IPS-18a (cell line): ENCODE data around the gene XYLB.
"Not testable (repeated sequence)": the region's sequence is repeated elsewhere in the genome, so short reads cannot be mapped to it uniquely, and the experiment has no call there.

Experiments
- H3K27ac ChIP-seq: one replicate; pipeline ENCODE4 v1.5.1; 2013; ENCODE audit warnings: low read length
- H3K27me3 ChIP-seq: one replicate; pipeline ENCODE4 v1.6.1; 2013; ENCODE audit warnings: mild to moderate bottlenecking, low read length; ENCODE audit not compliant: control insufficient read depth, insufficient read depth
- H3K36me3 ChIP-seq: one replicate; pipeline ENCODE4 v1.6.1; 2013; ENCODE audit warnings: low read depth, low read length; ENCODE audit not compliant: control insufficient read depth
- H3K4me1 ChIP-seq: one replicate; pipeline ENCODE4 v1.6.1; 2013; ENCODE audit warnings: low read depth, low read length; ENCODE audit not compliant: control insufficient read depth
- H3K4me3 ChIP-seq: one replicate; pipeline ENCODE4 v1.5.1; 2013; ENCODE audit warnings: low read length
- H3K9ac ChIP-seq: one replicate; pipeline ENCODE4 v1.6.1; 2013; ENCODE audit warnings: mild to moderate bottlenecking, low read length, moderate library complexity
- H3K9me3 ChIP-seq: one replicate; pipeline ENCODE4 v1.6.1; 2013; ENCODE audit warnings: low read depth, low read length; ENCODE audit not compliant: control insufficient read depth

XYLB gene

GRCh38 chr3:38314112-38314763, 32.3 kb upstream of the XYLB start:
- peaks cover 7% of the 10 kb centered on the region for H3K4me1 ChIP-seq
- H3K36me3 ChIP-seq = no peaks in the 10 kb centered on the region
- no peak overlapping the region for H3K9ac ChIP-seq
- no peaks in the 10 kb centered on the region for H3K27me3 ChIP-seq
- no peak overlapping the region for H3K27ac ChIP-seq
- no peak overlapping the region for H3K4me3 ChIP-seq
- no peaks in the 10 kb centered on the region for H3K9me3 ChIP-seq

GRCh38 chr3:38314764-38315487, 31.7 kb upstream of the XYLB start:
- Histone ChIP-seq H3K9ac (no peak overlapping the region), H3K9me3 (no peaks in the 10 kb centered on the region), H3K4me3 (no peak overlapping the region), H3K27ac (no peak overlapping the region), H3K27me3 (no peaks in the 10 kb centered on the region), H3K36me3 (no peaks in the 10 kb centered on the region), H3K4me1 (peaks cover 7% of the 10 kb centered on the region)

DNA sequence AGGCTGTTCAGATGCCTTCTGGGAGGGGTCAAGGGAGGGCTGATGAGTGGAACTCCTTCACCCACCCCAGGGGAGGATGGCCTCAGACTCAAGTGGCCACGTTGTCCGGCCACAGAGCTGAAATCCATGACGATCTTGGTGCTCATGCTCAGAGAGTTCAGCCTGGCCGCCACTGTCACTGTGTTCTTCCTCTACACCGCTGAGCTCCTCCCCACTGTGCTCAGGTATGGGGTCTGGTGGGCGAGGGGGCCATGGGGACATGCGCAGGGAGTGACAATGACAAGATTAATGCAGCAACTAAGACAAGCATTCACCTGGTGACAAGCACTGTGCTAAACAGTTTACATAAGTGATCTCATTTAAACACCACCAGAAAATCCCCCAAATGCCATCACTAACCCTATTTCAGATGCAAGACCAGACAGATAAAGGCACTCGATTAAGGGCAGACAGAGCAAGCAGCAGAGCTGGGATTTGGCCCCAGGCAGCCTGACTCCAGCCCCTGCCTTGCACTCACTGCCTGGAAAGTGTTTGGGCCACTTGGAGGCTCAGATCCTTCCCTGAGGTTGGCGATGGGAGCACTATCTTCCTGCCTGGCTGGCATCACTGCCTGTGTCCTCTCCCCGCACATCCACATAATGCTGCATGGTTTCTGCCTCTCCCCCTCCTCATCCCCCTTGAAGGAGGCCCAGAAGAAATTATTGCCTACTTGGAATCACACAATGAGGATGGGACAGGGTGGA, 30.9 kb upstream of the XYLB start:
- H3K4me3 ChIP-seq = no peak overlapping the region
- no peaks in the 10 kb centered on the region for H3K9me3 ChIP-seq
- no peaks in the 10 kb centered on the region for H3K27me3 ChIP-seq
- H3K27ac ChIP-seq = no peak overlapping the region
- H3K4me1 ChIP-seq = peaks cover 7% of the 10 kb centered on the region
- no peak overlapping the region for H3K9ac ChIP-seq
- H3K36me3 ChIP-seq = no peaks in the 10 kb centered on the region

DNA sequence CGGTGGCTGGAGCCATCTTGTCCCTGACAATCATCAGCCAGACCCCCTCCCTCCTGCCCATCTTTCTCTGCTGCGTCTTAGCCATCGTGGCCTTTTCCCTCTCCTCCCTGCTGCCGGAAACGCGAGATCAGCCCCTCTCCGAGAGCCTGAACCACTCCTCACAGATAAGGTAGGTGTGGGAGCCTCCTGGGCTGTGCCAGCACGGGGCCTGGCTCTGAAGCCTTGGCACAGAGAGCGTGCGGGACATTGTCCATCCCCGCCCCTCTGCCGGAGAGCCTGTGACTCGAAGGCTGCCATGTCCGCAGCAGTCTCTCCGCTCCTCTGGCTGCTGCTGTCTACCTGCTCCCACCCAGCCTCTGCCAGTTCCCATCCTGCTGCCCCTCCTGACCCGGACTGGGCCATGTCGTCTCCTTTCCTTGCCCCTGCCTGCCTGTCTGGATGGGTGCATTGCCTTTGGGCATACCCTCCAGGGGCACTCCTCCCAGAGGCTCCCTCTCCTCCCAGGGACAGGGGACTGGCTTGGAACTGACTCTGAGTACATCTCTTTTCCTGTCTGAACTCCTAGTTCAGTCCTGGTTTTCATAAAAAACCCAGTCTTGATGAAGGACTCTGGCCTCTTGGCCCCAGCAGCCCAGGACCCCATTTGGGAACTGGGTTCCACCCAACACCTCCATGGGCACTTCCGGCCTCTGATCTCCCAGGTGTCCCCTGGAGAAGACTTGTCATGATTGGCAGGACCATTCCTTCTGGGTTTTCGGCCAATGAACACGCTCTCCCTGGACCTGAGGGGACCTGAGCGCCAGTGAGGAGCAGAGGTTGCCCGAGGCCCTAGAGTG, 30.0 kb upstream of the XYLB start:
- Histone ChIP-seq H3K4me3 (no peak overlapping the region), H3K36me3 (no peaks in the 10 kb centered on the region), H3K4me1 (peaks cover 7% of the 10 kb centered on the region), H3K27me3 (no peaks in the 10 kb centered on the region), H3K9ac (no peak overlapping the region), H3K9me3 (no peaks in the 10 kb centered on the region), H3K27ac (no peak overlapping the region)

DNA sequence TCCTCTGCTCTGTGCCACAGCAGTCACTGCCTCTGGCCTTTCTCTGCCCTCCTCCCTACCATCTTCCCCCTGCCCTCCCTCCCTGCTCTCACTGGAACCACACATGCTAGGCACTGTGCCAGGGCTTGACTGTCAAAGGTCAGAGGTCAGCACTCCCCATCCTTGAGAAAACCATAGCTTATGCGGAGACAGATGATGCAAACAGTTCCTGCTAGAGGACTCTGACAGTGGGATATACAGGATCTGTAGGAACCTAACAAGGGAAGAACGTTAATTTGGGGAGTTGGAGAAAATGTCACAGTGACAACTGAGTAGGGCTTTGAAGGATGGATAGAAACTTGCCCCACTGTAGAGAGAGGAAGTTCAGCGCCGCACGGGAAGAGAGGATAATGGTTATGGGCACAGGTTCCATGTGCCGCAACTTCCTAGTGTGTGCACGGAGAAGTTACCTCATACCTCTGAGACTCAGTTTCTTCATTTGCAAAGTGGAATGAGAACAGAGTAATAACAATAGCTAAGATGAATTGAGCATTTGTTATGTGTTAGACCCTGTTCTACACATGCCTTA, 29.3 kb upstream of the XYLB start:
- Histone ChIP-seq H3K36me3 (no peaks in the 10 kb centered on the region), H3K9me3 (no peaks in the 10 kb centered on the region), H3K9ac (no peak overlapping the region), H3K4me1 (peaks cover 7% of the 10 kb centered on the region), H3K4me3 (no peak overlapping the region), H3K27me3 (no peaks in the 10 kb centered on the region), H3K27ac (no peak overlapping the region)

DNA sequence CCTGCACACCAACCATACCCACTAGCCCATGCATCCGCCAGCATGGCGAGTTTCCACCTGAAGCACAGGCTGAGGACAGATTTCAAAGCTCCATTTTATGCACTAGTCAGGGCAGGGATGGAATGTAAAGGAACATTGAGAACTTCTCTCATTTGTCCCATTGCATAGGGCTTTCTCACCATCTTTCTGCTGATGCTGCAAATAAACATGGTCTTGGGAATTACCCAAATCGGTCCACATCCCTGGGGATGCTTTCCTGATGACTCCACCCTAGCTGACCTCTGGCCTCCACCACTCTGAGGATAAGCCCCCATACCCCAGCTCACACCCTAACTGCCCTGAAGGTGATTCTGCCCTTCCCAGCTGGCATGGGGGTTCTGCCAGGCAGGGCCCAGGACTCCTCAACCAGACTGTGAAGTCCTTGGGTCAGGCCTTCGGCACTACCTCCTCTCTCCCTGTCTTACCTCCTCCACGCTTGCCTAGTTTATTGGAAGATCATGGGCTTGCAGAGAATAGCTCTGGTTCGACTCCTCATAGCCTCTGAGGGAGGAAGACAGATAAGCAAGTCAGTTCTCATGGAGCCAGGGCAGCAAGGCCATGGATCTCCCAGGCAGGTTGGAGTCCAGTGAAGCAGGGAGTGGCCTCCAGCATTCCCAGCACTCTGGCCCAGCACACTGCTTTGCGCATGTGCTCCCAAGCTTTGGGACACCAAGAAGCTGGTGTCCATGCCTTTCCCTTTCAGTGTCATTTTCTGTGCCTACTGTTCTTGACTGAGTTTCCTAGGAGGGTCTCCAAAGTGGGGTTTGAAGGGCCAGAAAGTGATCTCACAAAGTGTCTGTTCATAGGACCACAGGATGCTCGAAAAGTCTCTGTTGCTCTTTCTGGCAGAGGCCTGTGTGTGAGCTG, 27.6 kb upstream of the XYLB start:
- H3K9me3 ChIP-seq = no peaks in the 10 kb centered on the region
- H3K4me1 ChIP-seq = peaks cover 7% of the 10 kb centered on the region
- no peaks in the 10 kb centered on the region for H3K36me3 ChIP-seq

DNA sequence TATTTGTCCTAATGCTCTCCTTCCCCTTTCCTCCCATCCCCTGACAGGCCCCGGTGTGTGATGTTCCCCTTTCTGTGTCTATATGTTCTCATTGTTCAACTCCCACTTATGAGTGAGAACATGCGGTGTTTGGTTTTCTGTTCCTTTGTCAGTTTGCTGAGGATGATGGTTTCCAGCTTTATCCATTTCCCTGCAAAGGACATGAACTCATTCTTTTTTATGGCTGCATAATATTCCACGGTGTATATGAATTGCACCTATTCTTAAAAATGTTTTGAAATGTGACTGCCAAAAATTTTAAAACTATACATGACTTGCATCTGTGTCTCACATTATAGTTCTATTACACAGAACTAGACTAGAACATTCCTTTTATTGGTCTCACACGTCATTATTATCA, 25.9 kb upstream of the XYLB start:
- H3K4me1 ChIP-seq, H3K9ac ChIP-seq, H3K4me3 ChIP-seq, H3K27me3 ChIP-seq, H3K27ac ChIP-seq, H3K9me3 ChIP-seq, H3K36me3 ChIP-seq: not testable (repeated sequence)

More for the DNA sequence above, 27.6 kb upstream of the XYLB start:
- Histone ChIP-seq H3K4me3 (no peak overlapping the region), H3K27me3 (no peaks in the 10 kb centered on the region), H3K27ac (no peak overlapping the region), H3K9ac (no peak overlapping the region)

- H3K9ac ChIP-seq = no peak overlapping the region
- H3K4me3 ChIP-seq = no peak overlapping the region
- H3K27me3 ChIP-seq = no peaks in the 10 kb centered on the region
- H3K27ac ChIP-seq = no peak overlapping the region
- H3K9me3 ChIP-seq = no peaks in the 10 kb centered on the region
- no peaks in the 10 kb centered on the region for H3K36me3 ChIP-seq
- no peaks in the 10 kb centered on the region for H3K4me1 ChIP-seq
Observed at GRCh38 chr3:38323060-38323459, 23.5 kb upstream of the XYLB start.

GRCh38 chr3:38325256-38325655, 21.3 kb upstream of the XYLB start:
- no peaks in the 10 kb centered on the region for H3K36me3 ChIP-seq
- H3K4me1 ChIP-seq = no peaks in the 10 kb centered on the region
- no peaks in the 10 kb centered on the region for H3K9me3 ChIP-seq
- H3K4me3 ChIP-seq = no peak overlapping the region
- no peak overlapping the region for H3K27ac ChIP-seq
- H3K9ac ChIP-seq = no peak overlapping the region
- no peaks in the 10 kb centered on the region for H3K27me3 ChIP-seq

DNA sequence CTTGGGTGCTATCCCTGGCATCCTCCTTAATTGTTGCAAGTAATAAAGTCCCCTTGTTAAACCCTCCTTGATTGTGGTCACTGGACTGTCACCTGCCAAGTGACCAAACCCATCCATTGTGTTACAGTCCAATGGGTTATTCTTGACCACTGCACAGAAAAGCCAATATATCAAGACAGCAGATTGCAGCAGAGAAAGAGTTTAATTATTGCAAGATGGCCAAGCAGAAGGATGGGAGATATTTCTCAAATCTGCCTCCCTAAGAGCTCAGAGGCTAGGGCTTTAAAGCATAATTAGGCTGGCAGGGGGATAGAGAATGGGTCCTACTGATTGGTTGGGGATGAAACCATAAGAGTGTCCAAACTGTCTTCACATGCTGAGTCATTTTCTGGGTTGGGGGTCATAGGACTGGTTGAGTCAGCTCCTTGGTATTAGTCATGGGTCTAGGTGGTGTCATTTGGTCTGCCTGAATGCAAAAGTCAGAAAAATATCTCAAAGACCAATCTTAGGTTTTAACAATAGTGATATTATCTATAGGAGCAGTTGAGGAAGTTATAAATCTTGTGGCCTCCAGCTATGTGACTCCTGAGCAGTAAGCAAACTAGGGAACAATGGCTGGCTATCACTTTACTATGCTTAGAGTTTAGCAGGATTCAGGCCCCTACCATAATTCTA, 19.1 kb upstream of the XYLB start:
- H3K4me3 ChIP-seq = no peak overlapping the region
- H3K4me1 ChIP-seq = no peaks in the 10 kb centered on the region
- H3K36me3 ChIP-seq = no peaks in the 10 kb centered on the region
- H3K9ac ChIP-seq = no peak overlapping the region
- no peaks in the 10 kb centered on the region for H3K9me3 ChIP-seq
- no peaks in the 10 kb centered on the region for H3K27me3 ChIP-seq
- H3K27ac ChIP-seq = no peak overlapping the region
